Forelimb muscle (tissue), 1 donor: Measurements from ENCODE around the gene NMU. TPM values are rescaled to one million over a fixed set of nuclear protein-coding genes. Genes with fewer than 3 reads are reported as not detected.
"Not testable (repeated sequence)": the region's sequence is repeated elsewhere in the genome, so short reads cannot be mapped to it uniquely, and the experiment has no call there.

Experiments
- DNase-seq: peaks from one replicate; pipeline ENCODE4 v3.0.0-alpha.2; 2013; ENCODE audit warnings: low read depth
- polyA plus RNA-seq: library from polyadenylated mRNA; unstranded; fragments of 120-200 nt; gene quantifications from one replicate; pipeline ENCODE4 v1.2.1, GENCODE V29; 2013; ENCODE audit not compliant: insufficient read length

The NMU gene, protein sequence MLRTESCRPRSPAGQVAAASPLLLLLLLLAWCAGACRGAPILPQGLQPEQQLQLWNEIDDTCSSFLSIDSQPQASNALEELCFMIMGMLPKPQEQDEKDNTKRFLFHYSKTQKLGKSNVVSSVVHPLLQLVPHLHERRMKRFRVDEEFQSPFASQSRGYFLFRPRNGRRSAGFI
- polyA plus RNA-seq: 1.7 TPM

DNA sequence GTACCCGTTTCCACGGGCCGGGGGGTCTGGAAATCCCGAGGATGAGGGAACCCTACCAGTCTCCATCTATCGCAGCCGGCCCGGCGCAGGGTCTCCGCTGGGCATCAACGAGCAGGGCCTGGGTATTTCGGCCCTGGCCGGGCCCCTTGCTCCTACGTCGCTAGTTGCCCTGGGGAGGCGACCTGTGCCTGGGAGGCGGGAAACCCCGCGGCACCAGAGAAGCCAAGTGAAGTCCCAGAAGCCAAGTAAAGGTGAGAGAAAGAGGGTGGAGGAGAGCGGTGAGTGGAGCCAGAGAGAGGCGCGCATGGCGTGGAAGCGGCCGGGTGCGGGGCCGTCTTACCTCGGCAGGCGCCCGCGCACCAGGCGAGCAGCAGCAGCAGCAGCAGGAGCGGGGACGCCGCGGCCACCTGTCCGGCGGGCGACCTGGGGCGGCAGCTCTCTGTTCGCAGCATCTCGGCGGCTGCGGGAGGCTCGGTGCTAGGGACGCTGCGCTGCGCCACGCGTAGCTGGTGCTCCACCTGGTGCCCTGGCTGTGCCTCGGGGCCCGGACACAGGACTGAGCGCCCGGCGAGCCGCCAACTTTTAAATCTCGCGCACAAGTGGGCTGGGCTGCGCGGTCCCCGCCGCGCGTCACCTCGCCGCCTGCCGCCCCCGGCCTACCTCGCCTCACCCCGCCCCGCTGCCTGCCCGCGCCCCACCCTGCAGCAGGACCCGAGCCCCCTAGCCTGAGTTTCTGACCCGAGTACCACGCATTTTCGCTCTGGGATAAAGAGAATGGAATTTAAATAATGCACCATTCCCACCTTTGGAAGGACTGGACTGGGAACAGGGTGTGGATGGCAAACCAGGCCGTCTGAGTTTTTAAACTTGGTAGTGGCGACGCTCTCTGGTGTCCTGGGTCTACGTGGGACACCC is at the start of gene NMU:
TSS of gene NMU (minus strand) at position 558 of the 915 bp plus-strand sequence. CDS start at position 452, 106 bp downstream.
- no peak for DNase-seq

DNA sequence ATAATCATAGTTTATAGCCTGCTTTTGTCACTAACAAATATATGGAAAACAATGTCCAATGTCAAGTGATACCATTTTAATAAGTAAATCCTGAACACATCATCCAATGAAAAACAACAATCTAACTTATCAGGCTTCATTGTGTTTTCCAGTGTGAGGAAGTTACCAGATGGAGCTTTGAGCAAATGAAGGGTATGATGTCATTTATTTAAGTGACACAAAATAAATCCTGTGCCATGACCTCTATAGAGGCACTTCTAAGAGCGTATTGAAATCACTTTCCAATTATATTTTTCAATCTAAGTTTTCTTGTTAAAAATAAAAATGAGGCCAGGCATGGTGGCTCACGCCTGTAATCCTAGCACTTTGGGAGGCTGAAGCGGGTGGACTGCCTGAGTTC is 48.2 kb upstream of the NMU start:
- no peak for DNase-seq

DNA sequence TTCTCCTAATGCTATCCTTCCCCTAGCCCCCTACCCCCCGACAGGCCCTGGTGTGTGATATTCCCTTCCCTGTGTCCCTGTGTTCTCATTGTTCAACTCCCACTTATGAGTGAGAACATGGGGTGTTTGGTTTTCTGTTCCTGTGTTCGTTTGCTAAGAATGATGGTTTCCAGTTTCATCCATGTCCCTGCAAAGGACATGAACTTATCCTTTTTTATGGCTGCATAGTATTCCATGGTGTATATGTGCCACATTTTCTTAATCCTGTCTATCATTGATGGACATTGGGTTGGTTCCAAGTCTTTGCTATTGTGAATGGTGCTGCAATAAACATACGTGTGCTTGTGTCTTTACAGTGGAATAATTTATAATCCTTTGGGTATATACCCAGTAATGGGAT is 46.7 kb upstream of the NMU start:
- not testable (repeated sequence) for DNase-seq

DNA sequence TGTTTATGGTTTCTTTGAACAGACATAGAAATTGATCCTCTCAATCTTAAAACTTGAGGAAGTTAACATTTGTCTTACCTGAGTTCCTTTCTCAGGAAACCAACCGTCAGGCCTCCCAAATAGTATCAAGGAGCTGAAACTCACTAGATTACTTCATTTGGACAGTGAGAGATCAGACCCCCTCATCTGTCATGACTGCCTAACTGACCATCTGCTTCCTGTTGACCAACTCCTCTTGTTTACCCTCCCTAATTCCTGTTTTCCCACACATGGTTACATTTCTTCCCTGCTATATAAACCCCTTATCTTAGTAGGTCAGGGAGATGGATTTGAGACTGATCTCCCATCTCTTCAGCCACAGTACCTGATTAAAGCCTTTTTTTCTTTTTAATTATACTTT is 46.2 kb upstream of the NMU start:
- no peak for DNase-seq

DNA sequence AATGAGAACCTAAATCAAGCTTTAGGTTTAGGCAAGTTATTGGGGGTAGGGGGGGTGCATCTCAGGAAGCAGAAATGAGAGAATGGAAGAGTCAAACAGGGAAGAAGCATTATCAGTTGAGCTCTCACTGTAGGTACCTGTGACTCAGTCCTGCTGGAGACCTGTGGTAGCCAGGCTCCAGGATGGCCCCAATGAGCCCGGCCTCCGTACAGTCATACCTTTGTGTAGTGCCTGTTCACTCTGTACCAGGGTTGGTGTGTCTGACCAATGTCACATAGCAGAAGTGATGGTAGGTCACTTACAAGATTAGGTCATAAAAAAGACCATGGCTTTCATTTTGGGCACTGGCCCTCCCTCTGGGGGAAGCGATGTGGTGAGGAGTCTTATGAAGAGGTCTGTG is 45.3 kb upstream of the NMU start:
- no peak for DNase-seq

DNA sequence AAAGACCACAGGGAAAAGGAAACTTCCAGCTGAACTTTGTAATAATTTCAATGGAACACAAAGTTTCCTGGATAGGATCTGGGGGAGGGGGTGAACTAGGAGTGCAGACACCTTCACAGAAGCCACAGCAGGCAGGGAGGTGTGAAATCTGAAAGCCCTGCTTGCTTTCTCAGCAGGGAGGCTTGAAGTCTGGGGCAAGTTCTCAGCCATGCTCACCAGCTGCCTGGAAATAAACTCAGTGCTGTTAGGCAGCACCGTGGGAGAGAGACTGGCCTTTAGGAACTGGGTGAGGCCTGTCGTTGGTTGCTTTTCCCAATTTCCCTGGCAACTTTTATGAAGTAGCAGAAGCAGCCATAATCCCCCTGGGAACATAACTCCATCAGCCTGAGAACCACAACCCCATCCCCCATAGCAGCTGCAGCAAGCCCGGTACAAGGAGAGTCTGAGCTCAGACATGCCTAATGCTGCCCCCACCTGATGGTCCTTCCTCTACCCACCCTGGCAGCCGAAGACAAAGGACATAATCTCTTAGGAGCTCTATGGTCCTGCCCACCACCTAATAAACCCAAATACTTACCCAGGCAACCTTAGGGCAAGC is 39.2 kb upstream of the NMU start:
- DNase-seq: no peak

DNA sequence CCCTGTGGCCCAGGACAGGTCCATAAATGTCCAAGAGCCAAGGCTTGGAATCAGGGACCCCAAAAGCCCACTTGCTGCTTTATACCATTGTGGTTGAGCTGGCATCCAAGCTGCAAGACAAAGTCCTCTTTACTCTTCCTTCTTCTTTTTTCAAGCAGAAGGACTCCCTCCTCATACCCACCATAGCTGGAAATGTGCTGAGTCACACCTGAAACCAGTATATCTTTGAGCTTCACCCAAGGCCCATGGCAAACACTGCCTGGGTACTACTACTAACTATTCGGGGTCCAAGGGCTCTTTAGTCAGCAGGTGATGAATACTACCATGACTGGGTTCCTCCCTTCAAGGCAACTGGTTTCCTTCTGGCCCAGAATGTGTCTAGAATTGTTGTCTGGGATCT is 37.3 kb upstream of the NMU start:
- no peak for DNase-seq

DNA sequence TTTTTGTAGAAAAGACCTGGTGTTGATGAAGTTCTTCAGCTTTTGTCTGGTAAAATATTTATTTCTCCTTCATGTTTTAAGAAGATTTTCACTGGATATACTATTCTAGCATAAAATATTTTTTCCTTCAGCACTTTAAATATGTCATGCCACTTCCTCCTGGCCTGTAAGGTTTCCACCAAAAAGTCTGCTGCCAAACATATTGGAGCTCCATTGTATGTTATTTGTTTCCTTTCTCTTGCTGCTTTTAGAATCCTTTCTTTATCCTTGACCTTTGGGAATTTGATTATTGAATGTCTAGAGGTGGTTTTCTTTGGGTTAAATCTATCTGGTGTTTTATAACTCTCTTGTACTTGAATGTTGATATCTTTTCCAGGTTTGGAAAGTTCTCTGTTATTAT is 35.6 kb upstream of the NMU start:
- no peak for DNase-seq

DNA sequence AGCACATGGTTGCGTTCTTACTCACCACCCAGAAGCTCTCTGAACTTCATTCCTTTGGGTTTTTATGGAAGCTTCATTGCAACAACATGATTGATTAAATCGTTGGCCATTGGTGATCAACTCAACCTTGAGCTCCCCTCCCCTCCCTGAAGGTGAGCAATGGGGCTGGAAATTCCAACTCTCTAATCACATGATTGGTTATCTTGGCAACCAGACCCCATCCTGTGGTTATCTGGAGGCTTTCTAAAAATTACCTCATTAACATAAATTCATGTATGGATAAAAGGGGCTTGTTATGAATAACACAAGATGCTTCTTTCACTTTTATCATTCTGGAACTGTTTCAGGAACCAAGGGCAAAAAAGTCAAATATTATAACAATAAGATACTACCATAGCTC is 34.6 kb upstream of the NMU start:
- DNase-seq: no peak

DNA sequence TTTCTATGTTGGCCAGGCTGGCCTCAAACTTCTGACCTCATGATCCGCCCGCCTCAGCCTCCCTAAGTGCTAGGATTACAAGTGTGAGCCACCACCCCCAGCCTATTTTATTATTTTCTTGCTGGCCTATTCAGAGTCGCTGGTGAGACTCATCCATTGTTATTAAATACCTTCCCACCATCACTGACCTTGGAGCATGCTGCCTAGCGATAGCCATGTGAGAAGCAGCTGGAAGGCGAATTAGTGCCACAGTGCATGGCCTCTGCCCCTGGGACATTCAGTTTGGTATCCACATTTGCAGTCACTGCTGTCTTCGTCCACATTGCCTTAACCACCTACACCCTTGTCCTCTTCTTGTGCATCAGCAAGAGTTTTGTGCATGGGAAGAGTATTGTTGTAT is 32.4 kb upstream of the NMU start:
- no peak for DNase-seq

DNA sequence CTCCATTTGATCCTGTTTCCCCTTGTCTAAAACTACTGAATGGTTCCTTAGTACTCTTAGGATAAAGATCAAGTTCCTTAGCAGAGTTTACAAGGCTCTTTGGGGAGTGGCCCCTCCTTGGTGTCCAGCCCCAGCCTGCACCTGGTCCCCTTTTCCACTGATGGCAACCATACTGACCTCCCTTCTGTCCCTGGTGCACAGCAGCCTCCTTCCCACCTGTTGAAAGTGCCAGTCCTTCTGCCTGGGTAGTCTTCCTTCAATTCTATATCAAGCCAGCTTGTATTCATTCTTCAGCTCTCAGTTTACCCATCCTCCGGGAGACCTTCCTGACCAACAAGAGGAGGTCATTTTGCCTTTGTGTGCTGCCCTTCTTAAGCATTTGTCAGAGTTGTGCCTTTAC is 30.4 kb upstream of the NMU start:
- no peak for DNase-seq

DNA sequence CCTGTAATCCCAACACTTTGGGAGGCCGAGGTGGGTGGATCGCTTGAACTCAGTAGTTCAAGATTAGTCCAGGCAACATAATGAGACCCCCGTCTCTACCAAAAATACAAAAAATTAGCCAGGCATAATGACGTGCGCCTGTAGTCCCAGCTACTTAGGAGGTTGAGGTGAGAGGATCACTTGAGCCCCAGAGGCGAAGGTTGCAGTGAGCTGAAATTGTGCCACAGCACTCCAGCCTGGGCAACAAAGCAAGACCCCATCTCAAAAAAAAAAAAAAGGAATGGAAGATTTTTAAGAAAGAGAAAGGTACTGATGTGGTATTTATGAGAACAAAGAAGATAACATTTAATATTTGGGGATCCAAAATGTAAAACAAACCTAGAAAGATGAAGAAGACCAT is 27.0 kb upstream of the NMU start:
- DNase-seq: no peak

DNA sequence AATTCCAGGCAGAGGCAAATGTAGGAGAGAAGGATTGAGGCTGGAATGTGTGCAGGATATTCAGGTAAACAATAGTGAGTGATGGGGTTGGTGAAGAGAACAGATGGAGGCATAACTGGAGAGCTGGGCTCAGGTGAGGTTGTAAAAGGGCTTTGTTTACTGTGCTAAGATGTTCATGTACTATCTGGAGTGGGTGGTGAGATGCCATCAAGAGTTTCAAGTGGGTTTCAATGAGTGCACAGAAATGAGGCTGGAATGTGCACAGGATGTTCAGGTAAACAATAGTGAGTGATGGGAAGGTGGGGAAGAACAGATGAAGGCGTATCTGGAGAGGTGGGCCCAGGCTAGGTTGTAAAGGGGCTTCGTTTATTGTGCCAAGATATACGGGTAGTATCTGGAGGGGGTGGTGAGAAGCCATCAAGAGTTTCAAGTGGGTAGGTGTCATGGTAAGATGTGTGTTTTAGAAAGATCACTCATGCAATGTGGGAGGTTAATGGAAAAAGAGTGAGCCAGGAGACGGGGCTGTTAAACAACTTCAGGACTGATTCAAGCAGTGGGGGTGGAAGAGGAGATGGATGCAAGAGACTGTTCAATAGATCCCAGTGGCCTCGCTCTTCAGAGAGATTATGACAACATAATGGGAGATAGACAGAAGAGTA is 25.4 kb upstream of the NMU start:
- no peak for DNase-seq

DNA sequence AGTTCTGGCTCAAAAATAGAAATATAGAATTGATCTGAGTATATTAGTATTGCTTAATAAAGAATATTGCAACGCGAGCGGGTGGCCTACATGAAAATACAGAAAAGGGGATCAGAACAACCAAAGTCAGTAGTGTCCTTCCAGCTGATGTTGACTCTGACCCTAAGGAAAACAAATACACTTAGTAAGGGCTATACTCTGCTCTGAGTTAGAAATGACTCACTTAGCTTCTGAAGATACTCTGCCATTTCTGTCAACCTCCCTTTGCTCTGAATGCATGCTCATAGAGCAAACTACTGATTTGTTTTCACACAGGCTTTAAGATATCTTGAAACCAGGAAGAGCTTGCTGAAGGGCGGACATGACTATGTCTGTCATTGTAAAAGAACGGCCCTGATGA is 22.6 kb upstream of the NMU start:
- no peak for DNase-seq

DNA sequence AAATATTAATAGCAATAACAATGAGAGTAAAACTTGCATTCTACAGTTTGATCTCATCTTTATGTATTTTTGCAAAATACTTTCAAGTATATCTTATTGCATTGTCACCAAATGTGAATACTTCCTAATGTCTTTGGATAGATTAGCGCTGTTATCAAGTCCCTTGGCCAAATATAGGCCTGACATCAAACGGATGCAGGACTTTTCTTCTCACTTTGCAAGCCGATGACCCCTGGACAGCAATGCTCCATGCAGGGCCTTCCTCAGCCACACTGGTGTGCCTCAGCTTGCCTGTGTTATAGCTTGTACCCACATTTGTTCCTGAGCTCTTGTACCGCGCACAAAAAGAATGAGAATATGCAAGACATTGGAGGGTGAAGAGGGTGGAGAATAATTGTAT is 18.0 kb upstream of the NMU start:
- no peak for DNase-seq

DNA sequence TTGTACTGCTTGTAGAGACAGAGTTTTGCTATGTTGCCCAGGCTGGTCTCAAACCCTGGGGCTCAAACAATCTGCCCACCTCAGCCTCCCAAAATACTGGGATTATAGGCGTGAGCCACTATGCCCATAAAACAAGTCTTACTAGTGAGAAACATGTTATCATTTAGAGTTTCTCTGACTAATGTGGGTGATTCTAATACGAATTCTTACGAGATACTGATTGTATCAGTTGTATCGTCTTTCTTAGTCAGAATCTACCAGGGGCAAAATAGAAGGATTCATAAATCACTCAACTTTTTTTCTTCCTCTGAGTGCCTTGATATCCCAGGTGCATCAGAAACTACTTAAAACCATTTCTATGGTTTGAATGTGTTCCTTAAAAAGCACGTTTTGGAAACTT is 14.4 kb upstream of the NMU start:
- DNase-seq: no peak

DNA sequence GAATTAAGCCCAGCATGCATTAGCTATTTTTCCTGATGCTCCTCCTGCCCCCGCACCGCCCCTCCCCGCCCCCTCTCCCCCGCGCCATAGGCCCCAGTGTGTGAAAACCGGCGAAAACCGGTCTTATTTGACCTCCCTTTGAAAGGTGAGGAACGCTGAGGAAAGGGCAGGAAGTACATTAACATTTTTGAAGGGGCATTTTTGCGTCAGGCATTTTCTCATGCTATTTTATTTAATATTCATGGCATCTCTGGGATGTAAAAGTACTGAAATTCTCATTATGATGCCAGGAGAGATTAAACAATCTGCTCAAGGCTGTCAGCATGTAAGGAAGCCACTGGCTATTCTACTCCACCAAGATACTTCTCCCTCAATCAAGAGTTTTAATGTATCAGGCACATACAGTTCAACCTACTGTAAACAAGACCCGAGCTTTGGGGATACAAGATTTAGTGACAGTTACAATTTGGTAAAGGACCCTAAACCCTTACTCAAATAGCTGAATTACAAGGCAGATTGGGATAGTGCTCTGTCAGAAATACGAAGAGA is 1.2 kb upstream of the NMU start:
- DNase-seq: no peak

DNA sequence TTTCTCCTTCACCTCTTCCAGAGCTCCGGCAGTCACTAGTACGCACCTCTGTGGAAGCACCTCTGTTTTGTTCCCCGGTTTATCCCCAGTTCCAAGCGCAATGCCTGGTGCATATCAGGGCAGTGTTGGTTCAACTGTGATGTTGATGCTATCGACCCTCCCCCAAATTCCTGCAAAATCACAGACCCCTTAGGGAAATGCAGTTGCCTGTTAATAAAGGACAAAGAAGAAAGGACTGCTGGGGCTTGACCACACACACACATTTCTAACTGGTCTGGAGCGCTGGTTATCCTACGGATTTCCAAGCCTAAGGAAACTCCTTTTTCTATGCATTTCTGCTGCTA is 530 bp upstream of the NMU start:
- no peak for DNase-seq

DNA sequence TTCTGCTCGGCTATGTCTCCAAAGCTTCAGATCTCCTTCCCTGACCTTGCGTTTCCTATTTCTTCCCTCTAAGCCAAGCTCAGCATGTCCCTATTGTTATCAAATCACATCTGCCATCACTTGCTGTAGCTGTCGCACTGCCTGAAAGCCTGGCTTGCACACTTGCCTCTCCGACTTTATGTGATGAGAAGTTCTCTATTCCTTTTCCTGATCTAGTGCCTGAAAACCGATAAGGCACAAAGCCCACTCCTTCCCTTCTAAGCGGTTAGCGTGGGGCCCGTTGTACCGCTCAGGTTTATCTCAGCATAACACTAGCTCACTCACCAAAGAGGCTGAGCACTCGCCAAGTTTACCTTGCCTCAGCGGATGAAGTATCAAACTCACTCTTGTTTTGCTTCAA is 816 bp downstream of the NMU start:
- no peak for DNase-seq

DNA sequence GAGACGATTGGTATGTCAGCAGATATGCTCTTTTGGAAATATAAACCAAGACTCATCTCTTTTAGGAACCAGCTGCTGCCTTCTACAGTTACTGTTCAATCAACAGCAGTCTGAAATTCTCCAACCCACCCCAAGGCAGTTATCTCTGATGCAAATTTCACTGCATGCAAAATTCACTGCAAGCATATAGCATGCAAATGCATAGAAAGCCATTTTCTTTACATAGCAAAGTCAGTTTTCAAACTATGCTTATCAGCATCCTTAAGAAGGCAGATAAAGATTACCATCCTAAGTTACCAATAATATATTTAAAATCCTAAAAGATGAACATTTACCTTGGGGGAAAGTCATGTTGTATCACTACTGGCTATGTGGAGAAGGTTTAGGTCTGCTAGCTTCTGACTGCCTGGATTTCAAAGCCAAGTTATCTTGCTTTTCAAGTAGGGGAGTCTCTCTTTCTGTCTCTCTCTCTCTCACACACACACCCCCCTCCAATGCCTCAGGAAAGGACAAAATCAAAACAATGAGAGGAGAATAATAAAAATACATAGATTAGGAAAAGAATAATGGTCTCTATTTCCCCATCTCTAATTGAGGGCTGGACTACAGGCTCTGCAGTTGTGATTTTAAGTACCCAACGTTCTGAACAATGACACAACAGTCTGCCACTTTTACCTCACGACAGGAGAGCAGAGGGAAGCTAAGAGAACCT is 1.5 kb downstream of the NMU start:
- no peak for DNase-seq

DNA sequence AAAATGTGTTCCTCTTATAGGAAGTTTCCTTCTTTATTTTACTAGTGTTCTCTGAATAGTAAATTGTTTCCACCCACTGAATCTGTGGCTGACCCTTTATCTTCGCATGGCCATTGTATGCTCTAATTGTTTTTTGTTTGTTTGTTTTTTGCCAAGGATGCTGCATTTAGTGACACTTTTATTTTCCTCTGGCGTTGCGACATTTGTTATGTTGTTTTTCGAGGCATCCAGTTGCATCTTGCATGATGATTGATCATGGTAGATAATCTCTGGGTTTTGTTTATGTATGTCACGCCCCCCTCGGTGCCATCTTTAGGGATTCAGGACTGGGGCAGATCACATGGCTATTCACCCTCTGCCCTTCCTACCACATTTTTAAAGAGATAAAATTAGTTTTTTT is 2.2 kb downstream of the NMU start:
- no peak for DNase-seq

DNA sequence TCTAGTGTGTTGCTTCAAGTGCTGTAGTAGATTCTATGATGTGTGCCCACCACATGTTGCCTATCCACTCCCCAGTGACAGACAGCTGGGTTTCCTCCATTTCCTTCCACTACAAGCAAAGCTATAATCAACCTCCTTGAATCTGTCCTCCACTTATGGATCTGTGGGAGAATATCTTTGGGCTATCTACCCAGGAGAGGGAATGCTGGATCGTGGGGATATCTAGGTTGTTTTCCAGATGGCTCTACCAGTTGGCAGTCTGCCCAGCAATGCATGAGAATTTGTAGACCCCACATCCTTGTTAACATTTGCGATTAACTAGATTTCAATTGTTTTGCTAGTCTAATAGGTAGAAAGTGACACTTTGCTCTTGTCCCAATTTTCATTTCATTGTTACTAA is 10.3 kb downstream of the NMU start:
- DNase-seq: no peak
